Measurements from ENCODE around the gene PHF14.
A peak's percentile ranks its signal among the peaks of the same experiment; 100 is the strongest.
"Not testable (repeated sequence)": the region's sequence is repeated elsewhere in the genome, so short reads cannot be mapped to it uniquely, and the experiment has no call there.

Gene PHF14

DNA sequence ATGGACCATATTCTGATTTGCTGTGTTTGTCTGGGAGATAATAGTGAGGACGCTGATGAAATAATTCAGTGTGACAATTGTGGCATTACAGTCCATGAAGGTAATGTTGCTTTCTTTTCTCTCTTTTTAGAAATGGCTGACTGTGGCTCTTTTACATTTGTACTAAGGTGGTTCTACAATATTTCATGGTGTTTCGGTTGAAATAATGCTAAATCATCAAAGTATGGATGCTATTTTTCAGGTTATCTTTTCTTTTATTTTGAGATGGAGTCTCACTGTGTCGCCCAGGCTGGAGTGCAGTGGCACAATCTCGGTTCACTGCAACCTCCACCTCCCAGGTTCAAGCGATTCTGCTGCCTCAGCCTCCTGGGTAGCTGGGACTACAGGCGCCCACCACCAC is 17.1 kb downstream of the PHF14 start:
- not testable (repeated sequence) for DNase-seq

DNA sequence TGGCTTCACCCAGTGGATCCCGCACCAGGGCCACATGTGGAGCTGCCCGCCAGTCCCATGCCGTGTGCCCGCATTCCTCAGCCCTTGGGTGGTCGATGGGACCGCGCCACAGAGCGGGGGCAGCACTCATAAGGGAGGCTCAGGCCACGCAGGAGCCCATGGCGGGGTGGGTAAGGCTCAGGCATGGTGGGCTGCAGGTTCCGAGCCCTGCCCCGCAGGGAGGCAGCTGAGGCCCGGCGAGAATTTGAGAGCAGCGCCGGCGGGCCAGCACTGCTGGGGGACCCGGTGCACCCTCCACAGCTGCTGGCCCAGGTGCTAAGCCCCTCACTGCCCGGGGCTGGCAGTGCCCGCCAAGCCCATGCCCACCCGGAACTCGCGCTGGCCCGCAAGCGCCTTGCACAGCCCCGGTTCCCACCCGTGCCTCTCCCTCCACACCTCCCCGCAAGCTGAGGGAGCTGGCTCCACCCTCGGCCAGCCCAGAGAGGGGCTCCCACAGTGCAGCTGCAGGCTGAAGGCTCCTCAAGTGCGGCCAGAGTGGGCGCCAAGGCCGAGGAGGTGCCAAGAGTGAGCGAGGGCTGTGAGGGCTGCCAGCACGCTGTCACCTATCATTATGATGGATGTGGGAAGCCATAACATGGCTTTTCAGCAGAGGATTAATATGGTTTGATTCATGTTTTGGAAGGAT is 22.0 kb downstream of the PHF14 start:
- DNase-seq: not testable (repeated sequence)

DNA sequence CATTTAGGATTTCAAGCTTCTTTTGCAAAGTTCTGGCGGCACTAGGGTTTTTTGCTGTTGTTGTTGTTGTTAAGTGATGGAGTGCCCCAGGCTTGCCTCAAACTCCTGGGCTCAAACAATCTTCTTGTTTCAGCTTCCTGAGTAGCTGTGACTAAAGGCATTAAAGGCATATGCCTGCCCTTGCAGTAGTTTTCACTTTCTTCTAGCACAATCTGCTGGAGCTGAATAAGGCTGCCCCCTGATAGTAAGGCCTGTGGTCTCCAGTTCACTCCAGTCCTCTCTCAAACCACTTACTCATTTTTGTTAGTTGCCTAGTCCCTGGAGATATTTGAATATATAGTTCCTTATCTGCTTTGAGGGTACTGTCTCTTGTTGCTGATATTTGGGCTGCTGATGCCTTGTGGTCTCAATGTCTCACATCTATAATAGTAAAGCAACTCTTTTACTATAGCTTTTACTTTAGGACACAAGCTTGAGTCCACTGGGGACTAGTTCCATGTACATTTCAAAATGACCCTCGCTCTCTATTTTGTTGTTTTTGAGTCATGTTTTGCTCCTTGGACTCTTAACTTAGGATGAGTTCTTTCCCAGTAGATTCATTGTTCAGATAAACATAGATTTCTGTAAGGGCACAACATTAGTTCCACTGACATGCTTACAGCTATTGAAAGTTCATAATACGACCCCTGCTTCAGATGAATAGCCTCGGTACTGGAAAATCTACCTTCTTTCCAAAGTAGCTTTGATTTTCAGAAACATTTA is 25.5 kb downstream of the PHF14 start:
- DNase-seq: peak in 1 of 6 experiments; percentile 3

DNA sequence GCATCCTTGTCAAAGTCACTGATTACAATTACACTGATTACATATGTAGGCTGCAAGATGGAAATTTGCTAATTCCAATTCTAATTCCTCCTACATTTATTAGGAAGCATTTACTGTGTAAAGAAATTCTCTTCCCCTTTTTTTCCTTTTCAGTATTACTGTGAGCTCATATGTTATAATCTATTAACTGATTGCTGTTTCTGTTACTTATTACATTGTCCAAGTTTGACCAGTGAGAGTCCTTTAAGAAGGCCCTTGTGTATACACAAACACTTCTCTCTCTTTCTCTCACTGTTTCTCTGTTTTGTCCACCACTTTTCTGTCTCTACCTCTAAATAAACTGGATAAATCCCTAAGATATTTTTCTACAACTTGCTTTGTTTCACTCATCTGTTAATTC is 31.5 kb downstream of the PHF14 start:
- DNase-seq: no peak

DNA sequence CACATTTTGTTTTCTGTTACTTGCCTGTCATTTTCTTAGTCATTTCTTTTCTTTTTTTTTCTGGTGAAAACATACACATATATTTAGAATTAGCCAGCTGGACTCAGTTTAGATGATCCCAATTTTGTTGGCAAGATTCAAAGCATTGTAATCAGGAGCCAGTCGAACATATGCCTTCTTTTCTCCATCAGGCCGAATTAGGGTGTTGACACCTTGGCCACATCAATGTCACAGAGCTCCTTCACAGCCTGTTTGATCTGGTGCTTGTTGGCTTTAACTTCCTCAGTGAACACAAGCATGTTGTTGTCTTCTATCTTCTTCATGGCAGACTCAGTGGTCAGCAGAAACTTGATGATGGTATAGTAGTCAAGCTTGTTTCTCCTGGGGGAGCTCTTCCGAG is 32.6 kb downstream of the PHF14 start:
- no peak for DNase-seq

DNA sequence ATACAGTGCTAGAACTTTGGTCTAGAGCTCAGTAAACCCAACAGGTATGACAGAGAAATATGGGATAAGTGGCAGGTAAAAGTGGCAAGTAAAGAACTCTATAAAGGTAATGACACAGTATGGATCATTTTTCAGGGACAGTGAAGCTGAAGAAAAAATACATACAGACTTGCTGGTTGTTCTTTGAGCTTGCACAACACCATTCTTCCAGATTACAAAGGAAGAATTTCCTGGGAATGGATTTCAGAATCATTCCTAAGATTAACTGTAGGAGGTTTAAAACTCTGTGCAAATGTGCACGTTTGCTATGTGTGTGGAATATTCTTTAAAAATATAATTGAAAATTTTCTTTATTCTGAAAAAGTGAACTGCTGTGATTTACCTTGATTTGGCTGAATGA is 36.0 kb downstream of the PHF14 start:
- DNase-seq: no peak

DNA sequence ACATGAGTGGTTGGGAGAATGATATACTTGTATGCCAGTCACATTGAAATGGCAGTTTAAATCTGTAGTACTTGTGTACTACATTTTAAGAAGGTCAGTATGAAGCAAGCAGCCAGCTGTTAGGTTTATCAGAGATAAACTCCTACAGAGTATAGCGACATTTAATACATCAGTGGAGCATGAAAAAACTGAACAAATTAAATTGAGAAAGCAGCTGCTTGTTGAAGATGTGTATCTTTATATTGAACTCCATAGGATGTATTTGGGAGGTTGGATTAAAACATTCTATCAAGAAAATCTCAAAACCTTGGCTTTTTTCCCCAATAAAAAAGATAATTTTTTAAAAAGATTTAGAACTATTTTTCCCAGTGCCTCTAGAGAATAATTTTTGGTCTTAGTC is 47.8 kb downstream of the PHF14 start:
- no peak for DNase-seq

DNA sequence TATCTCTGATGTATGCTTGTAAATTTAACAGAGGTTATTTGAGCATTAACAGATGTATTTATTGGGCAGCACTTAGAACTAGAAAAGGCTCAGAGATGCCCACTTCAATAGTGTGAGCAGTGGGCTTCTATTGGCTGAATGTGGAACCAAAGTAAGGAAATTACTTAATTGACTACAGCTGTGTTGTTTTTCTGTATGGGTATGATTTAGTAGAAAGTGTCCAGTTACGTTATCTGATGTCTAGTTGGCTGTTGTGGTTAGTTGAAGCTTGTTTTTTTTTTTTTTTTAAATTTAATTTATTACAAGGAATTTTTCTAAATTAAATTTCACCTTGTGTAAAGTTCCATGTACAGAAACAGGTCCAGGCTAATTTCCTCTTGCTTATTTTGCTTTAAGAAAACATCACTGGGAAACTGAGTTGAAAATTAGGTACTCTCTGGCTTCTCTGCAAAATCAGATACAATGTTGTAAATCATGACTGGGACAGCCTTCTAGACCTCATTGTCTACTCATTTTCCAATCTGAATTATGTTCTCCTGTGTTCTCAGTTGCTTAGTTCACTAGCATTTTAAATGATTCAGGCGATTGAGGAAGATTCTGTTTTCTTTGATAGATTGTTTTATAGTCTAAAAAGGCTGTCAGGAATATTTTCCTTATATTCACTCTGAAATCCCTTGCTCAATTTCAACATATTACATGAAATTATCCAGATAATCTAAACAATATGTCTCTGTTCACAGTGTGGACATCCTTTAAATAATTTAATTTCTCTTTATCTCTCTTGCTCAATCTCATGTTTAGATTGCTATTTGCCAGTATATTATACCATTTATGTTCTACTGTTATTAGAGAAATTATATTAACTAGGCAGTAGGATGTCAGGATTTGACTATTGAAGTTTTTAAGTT is 53.0 kb downstream of the PHF14 start:
- DNase-seq: no peak

DNA sequence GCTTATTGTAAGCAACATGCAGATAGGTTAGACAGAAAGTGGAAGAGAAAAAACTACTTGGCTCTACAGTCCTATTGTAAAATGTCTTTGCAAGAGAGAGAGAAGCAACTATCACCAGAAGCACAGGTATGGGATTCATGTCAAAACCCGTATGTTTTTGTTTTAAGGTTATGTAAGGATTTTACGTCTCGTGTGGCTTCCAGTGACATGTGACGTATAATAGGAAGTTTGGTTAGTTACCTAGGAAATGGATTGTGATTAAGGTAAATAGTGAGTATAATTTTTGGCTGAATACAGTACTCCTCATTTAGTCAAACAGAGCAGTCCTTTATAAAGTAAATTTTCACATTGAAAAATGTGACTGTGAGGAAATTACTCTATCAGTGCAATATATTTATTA is 62.0 kb downstream of the PHF14 start:
- DNase-seq: no peak

DNA sequence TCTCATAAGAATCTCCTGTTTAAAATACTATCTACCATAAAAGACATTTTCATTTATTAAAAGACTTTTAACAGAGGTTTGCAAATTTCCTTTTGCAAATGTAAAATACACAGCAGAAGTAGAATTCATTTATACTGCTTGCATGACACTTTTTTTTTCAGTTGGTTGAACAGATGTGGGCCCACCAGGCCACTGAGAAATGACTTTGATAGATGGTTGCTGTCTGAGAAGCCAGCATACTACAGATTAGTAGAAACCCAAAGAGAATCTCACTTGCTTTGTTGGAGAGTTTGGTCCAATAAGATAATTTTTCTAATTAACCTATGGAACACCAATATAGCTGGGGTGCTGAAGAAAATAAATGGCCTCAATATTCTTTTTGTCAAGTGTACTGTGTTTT is 66.3 kb downstream of the PHF14 start:
- no peak for DNase-seq

DNA sequence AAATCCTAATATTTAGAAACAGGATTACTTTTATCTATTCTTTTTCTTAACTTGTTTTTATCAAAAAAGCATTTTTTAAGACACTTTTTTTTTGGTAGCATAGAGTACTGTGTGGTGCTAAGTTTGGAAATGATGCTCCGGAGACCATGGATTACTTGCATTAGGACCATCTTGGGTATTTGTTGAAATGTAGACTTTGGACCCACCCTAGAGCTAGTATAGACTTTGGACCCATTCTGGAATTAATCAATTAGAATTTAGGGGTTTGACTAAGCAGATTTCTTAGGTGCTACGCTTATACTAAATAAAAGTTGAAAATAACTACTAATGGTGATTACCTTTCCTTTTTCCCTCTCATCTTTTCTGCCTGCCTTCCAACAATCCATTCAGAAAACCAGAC is 80.4 kb downstream of the PHF14 start:
- DNase-seq: no peak

DNA sequence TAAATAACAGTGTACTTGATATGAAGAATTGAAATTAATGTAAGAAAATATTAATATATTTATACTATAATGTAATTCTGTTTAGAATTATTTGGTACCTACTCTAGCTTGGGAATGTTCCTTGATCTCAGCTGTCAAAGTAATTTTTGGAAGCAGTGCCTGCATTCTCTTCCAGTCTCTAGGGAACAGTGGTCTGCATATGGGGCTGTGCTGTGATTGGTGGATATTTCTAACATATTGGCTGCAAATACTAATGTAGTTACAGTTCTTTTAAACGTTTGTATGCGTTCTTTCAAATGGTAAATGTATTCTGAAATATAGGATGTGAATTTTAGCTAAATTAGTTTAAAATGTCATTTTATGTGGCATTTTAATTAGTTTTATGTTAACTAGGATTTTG is 87.2 kb downstream of the PHF14 start:
- DNase-seq: no peak

DNA sequence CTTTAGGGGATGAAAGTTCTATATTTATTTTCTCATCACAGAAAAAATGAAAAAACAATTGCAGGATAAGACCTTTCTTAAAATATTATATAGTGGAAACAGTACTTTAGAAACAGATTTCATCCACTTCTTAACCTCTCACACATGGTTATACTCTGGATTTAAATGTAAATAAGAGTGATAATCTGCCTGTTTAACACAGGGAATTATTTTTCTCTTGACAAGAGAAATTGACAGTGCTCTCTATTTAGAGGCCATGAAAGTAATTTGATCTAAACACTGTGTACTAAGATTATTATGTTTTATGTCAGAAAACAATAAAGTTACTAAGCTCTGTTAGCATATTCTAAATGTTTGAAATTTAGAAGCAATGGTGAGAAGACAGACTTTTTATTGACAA is 88.4 kb downstream of the PHF14 start:
- no peak for DNase-seq

DNA sequence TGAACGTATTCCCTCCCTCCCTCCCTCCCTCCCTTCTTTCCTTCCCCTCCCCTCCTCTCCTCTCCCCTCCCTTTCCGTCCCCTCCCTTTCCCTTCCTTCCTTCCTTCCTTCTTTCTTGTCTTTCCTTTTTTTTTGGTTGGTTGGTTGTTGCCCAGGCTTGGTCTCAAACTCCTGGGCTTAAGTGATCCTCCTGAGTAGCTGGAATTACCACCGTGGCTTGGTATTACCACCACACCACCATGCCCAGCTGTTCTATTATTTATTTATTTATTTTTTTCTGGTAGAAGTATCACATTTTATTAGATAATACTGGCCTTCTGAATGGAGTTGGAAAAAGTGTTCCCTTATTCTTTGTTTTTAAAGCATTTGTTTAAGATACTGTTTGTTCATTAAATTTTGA is 95.9 kb downstream of the PHF14 start:
- no peak for DNase-seq

DNA sequence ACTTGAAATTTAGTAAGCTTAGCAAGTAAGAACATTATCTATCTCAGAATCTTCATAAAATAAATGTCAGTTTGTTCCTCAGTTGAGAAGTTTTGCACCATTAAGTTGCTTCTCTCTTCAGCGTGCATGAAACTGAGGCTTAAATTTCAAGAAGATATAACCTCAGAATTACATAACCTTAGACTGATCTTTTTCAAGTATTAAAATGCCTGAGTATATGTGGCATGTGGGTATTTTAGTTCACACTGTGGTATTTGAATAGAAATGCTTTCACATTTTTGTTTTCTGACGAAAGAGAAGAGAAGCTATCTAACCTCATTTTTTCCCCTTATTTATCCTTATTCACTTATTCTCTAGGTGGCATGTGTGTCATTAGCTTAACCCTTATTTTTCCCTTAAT is 104.1 kb downstream of the PHF14 start:
- no peak for DNase-seq

DNA sequence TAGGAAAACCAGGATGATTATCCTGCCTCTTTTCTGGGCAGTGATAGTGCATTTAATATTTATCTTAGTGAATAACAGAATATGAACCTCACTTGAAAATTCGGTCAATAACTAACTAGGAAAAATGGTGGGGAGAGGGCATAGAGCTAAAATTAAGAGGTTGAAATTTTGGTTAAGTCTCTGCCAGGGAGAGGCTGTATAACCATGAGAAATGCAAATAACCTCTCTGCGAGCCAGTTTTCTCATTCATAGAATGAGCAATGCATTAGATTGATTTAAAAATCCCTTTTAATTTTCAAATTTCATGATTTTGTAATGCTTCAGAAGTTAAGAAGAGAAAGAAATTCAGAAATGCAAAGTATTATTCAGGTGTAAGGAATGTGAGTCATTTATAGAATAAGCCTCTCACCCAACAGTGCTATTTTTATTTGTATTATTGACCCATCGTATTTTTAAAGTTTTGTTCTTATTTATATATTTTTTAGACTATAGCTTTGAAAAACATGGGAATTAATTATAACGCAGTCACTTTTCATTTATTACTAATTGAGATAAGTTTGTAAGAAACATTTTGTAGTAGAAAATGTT is 104.7 kb downstream of the PHF14 start:
- no peak for DNase-seq

DNA sequence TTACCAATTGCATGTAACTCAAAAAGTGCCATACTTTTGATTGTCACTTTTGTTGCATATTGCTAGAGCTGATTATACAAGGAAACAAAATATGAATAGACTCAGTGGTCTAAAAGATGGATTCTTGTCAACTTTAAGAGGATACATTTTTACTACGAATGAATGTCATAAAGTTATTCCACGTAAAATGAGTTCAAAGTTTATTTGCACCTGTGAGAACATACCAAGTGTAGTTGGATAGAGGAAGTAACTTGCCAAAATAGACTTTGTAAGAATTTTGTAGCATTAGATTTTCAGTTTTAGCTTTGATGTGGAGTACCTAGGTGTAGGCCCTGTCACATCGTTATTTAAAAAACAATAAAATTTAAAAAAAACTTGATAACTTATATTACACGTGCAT is 106.2 kb downstream of the PHF14 start:
- DNase-seq: no peak

DNA sequence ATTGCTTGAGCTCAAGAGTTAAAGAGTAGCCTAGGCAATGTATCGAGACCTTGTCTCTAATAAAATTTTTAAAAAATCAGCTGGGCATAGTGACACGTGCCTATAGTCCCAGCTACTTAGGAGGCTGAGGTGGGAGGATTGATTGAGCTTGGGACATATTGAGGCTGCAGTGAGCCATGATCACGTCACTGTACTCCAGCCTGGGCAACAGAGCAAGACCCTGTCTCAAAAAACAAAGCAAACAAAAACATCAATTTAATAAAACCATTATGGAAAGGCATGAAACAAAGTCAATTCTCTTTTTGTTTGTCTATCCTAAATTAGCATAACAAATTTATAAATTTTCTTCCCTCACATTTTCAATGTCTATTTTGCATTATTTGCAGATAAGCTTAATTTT is 108.4 kb downstream of the PHF14 start:
- DNase-seq: no peak

DNA sequence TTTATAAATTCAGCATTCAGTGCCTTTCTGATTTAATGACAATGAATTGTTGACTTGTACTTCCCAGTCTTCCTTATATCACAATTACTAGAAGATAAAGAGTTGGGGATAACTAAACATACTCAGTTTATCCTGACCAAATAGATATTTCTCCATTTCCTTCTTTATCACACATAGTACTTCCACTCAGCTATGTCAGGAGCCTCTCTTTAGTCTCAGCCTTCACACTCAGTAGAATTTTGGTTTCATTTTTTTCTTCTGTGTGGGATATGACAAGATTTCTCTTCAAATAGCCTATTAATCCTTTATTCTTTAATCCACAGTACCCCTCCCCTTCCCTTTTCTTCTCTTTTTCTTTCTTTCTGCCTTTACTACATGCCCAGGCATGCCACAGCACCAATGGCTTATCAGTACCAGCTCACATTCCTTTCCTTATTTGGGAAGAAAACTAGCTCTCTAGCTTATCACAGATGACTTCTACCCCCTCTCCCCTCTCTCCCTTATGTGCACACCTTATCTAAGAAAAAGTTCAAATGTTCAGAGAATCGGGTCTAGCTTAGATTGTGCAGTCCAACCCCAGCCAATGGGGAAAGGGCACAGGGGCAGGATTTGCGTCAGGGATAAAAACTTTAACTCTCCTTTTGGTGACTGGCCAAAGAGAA is 109.0 kb downstream of the PHF14 start:
- DNase-seq: no peak

DNA sequence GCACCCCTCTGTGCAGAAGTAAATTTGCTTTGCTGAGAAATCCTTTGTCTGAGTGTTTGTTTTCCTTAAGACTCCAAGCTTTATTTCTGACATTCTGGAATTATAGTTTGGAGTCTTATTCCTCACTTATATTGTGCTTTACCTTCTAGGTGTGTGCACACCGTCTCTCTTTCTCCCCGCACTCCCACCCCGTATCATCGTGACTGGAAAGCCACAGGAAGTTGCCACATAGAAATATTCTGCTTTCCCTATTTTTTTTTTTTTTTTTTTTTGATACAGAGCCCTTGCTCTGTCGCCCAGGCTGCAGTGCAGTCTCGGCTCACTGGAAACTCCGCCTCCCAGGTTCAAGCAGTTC is 109.5 kb downstream of the PHF14 start:
- DNase-seq: no peak

DNA sequence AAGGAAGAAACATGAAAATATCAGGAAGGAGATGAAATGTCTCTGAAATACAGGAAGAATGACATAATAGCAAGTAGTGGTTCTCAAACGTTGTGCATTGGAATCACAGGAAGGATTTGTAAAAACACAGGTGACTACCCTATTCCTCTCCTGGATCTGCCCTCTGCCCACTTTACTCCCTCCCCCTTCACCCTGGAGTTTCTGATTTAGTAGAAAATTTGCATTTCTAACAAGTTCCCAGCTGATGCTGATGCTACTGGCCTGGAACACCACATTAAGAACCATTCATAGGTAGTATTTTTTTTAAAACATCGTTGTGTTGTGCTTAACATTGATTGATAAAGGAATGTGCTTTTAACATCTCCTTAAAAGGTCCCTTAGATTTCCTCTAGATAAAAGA is 130.9 kb downstream of the PHF14 start:
- no peak for DNase-seq

DNA sequence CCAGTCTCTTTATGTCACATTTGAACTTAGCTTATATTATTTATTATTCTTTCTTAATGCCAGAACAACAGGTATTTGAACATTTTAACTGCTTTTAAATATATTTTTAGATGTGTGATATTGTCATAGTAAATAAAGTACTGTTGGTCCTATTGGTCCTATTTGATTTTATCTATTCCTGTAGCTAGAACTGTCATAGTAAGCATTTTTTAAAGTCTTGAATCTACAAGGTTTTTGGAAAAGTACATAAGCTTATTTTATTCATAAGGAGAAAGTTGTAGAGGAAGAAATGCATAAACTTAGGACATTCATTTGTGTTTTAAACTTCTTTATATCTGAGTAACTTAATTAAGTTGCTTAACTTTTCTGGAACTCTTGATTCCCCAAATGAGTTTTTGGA is 136.0 kb downstream of the PHF14 start:
- DNase-seq: no peak
